Measurements from ENCODE around the gene HEPH.
"Not testable (repeated sequence)": the region's sequence is repeated elsewhere in the genome, so short reads cannot be mapped to it uniquely, and the experiment has no call there.

Gene HEPH, protein sequence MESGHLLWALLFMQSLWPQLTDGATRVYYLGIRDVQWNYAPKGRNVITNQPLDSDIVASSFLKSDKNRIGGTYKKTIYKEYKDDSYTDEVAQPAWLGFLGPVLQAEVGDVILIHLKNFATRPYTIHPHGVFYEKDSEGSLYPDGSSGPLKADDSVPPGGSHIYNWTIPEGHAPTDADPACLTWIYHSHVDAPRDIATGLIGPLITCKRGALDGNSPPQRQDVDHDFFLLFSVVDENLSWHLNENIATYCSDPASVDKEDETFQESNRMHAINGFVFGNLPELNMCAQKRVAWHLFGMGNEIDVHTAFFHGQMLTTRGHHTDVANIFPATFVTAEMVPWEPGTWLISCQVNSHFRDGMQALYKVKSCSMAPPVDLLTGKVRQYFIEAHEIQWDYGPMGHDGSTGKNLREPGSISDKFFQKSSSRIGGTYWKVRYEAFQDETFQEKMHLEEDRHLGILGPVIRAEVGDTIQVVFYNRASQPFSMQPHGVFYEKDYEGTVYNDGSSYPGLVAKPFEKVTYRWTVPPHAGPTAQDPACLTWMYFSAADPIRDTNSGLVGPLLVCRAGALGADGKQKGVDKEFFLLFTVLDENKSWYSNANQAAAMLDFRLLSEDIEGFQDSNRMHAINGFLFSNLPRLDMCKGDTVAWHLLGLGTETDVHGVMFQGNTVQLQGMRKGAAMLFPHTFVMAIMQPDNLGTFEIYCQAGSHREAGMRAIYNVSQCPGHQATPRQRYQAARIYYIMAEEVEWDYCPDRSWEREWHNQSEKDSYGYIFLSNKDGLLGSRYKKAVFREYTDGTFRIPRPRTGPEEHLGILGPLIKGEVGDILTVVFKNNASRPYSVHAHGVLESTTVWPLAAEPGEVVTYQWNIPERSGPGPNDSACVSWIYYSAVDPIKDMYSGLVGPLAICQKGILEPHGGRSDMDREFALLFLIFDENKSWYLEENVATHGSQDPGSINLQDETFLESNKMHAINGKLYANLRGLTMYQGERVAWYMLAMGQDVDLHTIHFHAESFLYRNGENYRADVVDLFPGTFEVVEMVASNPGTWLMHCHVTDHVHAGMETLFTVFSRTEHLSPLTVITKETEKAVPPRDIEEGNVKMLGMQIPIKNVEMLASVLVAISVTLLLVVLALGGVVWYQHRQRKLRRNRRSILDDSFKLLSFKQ

DNA sequence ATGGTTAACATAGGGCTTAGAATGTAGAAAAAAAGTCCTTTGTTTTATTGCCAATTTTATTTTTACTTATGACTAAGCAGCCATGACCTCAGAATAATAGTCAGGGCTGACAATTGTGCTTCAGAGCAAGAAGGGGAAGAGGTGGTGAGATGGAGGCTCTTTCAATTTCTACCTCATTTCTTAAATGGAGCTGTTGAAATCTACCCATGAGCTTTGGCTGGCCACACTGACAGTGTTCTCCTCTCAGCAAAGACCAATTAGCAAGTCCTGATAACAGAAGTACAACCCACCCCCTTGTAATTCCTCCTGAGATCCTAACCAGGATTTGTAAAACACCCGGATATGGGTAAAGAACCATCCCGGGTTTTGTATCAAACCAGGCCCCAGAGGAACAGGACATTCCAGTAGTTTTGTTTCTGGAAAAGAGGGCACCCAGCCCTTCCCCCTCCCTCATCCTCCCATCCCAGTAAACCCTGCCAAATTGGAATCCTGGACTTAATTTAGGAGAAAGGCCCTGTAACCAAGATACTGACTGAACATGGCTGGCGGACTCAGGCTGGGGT lies at the start of gene HEPH:
HEPH (plus strand) TSS at position 399 of the 563 bp plus-strand sequence. CDS start 6,324 bp downstream, outside the sequence.
- no peak for DNase-seq (ENCODE audit: low read depth in 3 of 3)

DNA sequence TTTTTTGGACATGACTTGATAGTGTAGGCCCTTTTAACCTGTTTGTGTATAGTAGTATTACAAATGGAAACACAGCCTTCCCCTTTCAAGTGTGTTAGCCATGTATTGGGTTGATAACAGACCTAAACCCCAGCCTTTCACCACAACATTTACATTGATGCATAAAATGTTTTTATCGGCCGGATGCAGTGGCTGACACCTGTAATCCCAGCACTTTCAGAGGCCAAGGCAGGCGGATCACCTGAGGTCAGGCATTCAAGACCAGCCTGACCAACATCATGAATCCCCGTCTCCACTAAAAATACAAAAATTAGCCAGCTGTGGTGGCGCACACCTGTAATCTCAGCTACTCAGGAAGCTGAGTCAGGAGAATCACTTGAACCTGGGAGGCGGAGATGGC lies 45.3 kb upstream of the HEPH start:
- not testable (repeated sequence) for DNase-seq (ENCODE audit: low read depth in 3 of 3)

DNA sequence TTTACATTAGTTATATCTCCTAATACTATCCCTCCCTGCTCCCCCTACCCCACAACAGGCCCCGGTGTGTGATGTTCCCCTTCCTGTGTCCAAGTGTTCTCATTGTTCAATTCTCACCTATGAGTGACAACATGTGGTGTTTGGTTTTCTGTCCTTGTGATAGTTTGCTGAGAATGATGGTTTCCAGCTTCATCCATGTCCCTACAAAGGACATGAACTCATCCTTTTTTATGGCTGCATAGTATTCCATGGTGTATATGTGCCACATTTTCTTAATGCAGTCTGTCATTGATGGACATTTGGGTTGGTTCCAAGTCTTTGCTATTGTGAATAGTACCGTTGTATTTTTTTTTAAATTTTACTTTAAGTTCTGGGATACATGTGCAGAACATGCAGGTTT lies 42.7 kb upstream of the HEPH start:
- not testable (repeated sequence) for DNase-seq (ENCODE audit: low read depth in 3 of 3)

DNA sequence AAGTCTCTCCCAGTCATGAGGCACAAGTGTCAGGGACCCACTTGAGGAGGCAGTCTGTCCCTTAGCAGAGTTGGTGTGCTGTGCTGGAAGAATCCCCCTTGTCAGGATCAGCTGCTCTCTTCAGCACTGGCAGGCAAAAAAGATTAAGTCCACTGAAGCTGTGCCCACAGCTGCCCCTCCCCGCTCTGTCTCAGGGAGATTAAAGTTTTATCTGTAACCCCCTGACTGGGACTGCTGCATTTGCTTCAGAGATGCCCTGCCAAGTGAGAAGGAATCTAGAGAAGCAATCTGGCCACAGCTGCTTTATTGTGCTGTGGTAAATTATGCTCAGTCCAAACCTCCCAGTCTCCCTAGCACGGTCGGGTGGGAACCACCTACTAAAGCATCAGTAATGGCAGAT lies 37.4 kb upstream of the HEPH start:
- DNase-seq (ENCODE audit: low read depth in 3 of 3) = no peak

DNA sequence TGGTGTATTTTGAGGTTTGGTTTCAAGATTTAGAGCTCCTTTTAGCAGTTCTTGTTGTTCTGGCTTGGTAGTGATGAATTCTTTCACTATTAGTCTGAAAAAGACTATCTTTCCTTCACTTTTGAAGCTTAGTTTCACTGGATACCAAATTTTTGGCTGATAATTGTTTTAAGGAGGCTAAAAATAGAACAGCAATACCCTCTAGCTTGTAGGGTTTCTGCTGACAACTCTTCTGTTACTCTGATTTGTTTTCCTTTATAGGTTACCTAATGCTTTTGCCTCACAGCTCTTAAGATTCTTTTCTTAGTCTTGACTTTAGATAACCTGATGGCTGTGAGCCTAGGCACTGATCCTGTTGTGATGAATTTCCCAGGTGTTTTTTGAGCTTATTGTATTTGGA lies 33.6 kb upstream of the HEPH start:
- no peak for DNase-seq (ENCODE audit: low read depth in 3 of 3)

DNA sequence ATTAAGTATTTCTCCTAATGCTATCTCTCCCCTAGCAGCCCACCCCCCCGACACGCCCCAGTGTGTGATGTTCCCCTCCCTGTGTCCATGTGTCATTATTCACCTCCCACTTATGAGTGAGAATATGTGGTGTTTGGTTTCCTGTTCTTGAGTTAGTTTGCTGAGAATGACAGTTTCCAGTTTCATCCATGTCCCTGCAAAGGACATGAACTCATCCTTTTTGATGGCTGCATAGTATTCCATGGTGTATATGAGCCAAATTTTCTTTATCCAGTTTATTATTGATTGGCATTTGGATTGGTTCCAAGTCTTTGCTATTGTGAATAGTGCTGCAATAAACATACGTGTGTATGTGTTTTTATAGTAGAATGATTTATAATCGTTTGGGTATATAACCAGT lies 28.8 kb upstream of the HEPH start:
- DNase-seq (ENCODE audit: low read depth in 3 of 3) = not testable (repeated sequence)

DNA sequence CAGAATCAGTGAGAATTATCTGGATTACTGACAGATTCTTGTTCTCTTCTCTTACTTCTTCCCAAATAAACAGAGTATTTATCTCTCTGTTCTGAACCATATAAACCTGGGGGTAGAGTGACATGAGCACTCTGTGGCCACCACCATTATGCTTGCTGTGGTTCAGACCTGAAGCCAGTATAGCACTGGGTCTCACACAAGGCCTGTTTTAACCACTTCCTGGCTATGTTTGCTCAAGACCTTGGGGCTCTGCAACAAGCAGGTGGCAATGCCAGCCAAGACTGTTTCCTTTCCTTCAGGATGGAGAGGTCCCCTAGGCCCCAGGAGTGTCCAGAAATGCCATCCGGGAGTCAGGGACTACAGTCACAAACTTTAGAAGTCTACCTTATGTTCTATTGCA lies 21.7 kb upstream of the HEPH start:
- no peak for DNase-seq (ENCODE audit: low read depth in 3 of 3)

DNA sequence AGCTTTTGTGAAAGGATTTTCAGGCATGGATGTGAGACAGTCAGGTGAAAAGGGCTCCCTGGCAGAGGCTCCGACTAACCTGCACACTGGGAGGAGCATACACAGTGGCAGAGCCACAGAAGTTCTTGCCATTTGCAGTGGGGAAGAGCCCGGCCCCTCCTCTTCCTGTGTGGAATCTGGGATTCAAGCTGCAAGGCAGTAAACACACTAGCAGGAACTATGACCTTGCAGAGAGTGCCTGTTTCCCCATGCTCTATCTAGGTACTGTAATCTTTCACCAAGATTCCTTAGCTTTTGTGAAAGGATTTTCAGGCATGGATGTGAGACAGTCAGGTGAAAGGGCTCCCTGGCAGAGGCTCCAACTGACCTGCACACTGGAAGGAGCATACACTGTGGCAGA lies 19.8 kb upstream of the HEPH start:
- DNase-seq (ENCODE audit: low read depth in 3 of 3) = no peak

DNA sequence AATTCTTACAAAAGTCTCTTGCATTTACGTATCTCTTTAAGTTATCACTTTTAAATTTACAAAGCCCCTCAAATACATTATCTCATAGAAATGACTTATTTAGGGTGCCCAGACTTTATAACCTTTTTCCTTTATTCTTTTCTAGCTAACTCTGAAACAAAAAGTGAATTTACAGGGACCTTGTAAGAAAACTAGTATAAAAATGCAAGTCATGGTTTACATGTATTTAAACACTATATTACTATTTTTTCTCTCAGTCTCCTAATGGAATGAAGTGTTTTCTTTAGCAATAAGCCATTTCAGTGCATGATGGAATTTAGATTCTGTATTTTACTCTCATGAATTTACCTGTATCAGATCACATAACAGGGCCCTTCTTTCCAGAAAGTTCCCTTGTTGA lies 14.5 kb upstream of the HEPH start:
- DNase-seq (ENCODE audit: low read depth in 3 of 3) = no peak

DNA sequence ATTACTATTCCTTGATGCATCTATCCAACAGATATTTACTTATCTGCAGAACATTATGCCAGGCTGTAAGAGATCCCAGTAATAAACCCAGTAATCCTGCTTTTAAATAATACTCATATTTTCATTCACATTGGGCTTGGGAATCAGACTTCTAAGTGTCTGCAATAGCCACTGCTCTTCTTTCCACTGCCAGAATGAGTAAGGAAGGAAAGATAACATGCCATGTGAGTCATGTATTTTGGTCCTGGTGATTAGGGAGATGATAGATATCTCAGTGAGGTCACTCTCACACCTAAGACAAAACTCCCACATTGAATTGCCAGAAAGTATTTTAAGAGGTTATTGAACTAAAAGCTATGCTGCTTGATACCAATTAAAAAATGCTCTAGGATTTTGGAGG lies 13.9 kb upstream of the HEPH start:
- DNase-seq (ENCODE audit: low read depth in 3 of 3) = no peak

DNA sequence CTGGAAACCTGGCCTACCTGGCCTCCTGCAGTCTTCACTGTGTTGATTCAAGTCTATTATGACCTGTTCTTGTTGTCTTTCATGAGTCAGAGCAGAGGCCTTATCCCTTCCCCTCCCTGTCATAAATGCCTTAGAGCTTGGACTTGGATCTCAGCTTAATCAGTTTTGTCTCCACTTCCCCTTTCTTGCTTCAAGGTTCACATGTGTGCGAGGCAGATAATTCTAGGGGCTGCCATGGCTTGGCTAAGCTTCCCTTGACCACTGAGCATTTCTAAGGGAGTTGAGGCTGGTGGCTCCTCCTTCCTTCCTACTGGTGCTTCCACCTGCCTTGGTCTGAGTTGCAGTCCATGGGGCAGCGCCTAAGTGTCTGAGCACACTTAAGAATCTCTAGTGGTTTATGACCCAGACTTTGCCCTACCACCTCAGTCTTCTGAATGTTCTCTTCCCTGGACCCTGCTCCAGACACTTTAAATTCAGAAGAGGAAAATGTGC lies 1.7 kb upstream of the HEPH start:
- no peak for DNase-seq (ENCODE audit: low read depth in 3 of 3)

DNA sequence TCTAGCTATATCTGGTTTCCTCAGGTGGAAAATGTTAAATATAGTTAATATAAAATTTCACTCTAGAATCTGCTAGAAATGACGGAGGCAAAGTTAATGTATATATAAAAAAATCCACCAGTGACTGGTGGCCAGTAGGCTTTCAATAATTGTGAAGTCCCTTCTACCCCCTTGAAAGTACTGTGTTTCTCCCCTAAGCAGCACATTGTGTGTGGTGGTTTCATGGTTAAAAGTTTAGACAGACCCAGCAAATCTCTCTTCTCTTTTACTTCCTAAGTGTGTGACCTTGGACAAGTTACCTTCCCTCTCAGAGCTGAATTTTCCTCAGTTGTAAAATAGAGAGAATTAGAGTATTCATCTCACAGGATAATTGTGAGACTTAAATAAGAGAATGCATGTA lies 600 bp upstream of the HEPH start:
- DNase-seq (ENCODE audit: low read depth in 3 of 3) = no peak

DNA sequence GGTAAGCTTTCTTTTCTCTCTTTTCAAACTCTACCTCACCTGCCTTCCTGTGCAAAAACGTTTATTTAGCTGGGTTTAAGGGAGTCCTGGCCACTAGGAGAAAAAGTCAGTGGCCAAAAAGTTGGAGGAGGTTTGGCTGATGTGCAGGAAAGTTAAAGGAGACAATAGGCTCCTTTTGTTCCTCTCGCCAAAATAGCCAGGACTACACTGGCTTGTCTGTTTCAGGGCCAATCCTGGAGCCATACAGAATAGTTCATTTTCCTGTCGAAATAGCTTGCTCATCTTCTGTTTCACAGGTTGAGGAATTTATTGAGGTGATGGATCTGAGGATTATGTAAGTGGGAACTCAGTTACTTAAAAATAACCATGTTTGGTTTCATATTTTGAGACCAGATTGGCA lies 423 bp downstream of the HEPH start:
- no peak for DNase-seq (ENCODE audit: low read depth in 3 of 3)

DNA sequence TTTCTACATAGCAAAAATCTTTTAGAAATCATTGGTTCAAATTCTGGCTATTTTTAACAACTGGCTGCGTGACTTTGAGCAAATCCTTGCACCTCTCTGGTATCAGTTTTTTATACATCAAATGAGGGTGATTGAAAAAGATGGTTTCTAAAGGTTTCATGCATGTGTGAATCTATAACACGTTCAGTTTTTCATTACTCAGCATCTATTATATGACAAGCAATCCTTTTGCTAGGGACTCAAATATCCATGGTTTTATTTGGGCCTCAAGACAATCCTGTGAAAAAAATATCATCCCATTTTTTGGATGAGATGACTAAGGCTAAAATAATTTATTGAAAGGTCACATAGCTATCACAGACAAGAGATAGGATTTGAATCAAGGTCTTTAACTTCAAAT lies 884 bp downstream of the HEPH start:
- DNase-seq (ENCODE audit: low read depth in 3 of 3) = no peak

DNA sequence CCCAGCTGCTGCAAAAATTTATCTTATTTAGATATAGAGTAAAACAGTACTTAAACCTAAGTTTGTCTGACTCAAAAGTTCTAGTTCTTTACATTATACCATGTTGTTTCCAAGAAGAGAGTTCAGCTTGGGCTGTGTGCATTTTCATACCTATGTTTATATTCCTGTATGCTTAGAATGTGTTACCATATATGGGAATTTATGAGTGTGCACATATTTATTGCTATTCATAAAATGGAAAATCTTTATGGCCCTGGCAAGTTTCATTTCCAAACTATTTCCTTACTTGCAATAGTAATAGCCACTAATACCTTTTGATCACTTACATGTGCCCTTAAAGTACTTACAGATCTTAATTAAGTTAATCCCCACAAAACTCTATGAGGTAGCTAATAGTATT lies 2.6 kb downstream of the HEPH start:
- no peak for DNase-seq (ENCODE audit: low read depth in 3 of 3)

DNA sequence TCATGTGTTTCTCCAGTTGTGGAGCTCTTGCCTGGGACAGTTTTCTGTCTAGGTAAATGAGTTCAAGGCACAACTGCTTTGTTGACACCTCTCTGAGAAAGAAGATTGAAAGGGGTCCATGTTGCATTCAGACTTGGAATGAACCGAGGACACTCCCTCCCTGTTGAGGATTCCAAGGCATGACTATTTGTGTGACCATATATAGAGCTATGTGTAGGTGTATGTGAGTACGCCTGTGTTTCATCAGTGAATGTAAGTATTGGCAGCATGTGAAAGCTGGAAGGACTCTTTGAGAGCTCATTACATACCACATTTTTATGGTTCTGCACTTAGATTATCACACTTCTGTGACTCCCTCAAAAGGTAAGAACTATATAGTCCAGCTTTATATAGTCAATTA lies 3.4 kb downstream of the HEPH start:
- no peak for DNase-seq (ENCODE audit: low read depth in 3 of 3)

DNA sequence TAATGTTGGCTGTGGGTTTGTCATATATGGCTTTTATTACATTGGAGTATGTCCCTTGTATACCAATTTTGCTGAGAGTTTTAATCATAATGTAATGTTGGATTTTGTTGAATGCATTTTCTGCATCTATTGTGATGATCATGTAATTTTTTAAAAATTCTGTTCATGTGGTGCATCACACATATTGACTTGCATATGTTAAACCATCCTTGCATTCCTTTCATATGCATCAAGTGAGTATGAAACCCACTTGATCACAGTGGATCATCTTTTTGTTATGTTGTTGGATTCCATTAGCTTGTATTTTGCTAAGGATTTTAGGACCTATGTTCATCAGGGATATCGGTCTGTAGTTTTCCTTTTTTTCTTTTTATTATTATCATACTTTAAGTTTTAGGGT lies 12.1 kb downstream of the HEPH start:
- DNase-seq (ENCODE audit: low read depth in 3 of 3) = no peak

DNA sequence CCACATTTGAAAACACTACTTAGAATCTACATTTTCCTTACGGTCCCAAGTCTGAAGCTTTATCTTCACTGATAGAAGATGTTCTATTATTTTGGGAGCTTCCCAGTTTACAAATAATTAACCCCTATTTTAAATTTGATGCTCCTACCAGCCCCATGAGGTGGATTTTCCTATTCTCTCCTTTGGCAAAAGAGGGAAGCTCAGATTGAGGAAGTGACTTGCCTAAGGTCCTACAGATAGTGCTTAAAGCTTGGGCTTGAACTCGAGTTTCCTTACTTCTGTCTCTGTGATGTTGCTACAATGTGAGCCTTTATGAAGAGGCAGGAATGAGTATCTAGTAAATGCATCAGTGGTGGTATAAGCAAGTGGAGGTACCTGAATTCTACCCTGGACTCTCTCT lies 27.5 kb downstream of the HEPH start:
- DNase-seq (ENCODE audit: low read depth in 3 of 3) = no peak

DNA sequence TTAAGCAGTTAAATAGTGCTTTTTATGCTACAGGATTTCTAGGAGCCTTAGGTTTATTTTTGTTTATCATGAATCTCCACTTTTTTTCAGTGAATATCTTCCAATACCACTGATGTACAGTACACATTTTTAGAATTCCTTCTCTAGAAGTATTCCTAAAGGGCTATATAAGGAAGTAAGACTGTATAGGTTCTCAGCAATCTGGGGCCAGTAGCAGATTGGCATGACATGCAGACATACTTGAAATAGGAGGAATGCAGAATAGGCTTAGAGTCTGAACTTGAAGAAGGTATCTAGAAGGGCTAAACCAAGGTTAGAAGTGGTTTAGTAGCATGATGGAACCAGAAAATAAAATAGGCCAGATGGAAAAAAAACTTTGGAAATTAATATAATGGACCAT lies 29.8 kb downstream of the HEPH start:
- DNase-seq (ENCODE audit: low read depth in 3 of 3) = no peak

DNA sequence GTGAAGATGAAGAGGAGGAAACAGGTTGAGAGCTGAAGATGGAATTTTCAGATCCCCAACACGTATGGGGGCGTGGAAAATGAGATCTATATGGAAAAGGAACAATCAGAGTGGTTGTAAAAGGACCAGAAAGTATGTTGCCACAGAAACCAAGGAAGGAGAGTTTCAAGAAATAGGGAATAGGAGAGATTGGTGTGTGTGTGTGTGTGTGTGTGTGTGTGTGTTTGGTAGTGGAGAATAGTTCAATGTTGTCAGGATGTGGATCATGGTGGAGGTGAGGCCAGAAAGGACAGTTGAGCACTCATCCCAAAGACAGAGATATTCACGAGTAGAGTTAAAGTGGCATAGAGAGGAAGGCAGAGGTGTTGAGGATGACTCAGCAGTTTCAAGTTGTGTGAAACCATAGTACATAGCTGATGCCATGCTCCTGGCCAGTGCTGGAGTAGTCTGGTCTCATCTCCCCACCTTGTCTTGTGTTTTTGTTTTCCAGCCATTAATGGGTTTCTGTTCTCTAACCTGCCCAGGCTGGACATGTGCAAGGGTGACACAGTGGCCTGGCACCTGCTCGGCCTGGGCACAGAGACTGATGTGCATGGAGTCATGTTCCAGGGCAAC lies 36.1 kb downstream of the HEPH start:
- no peak for DNase-seq (ENCODE audit: low read depth in 3 of 3)

Data from stimulated activated CD4-positive, alpha-beta T cell treated with anti-CD3 and anti-CD28 coated beads, TNF-alpha, amount 100 ng/mL, for 24 hours (primary cell).